Suprapubic skin (tissue), 3 donors: ENCODE results near the gene NTN3.

Experiments
- POLR2AphosphoS5 ChIP-seq, 3 donors: sonication (generic); formaldehyde crosslinking; IDR thresholded peaks; one replicate each; pipeline ENCODE4 v1.6.1; 2017; ENCODE audit warnings: antibody characterized with exemption in 3 of 3
- TF ChIP-seq, protein P1 (sequence below), 2 donors: fragments of 200-600 bp in 1 of 2; fragments of 450-650 bp in 1 of 2; sonication (generic) in 1 of 2; IDR thresholded peaks; one replicate each; pipeline ENCODE4 v1.5.1; 2016 to 2019; ENCODE audit warnings: antibody characterized with exemption in 2 of 2, mild to moderate bottlenecking in 1 of 2, moderate library complexity in 1 of 2

DNA sequence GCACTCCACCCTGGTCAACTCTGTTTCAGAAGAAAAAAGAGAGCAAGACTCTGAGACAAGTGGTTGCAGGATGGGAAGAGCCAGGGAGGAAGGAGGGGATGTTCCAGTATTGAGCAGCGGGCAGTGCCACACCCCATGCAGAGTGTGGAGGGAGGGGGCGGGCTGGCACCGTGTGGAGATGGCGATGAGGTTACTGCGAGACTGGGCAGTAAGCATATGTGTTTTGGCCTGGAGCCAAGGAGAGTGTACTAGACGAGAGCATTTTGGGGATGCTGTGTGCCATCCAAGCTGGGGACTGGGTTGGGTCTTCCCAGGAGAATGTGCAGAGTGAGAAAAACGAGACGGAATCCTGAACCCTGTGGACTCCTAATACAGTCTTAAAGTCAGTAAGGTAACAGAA, 7.2 kb downstream of the NTN3 start:
- TF ChIP-seq, protein P1, sequence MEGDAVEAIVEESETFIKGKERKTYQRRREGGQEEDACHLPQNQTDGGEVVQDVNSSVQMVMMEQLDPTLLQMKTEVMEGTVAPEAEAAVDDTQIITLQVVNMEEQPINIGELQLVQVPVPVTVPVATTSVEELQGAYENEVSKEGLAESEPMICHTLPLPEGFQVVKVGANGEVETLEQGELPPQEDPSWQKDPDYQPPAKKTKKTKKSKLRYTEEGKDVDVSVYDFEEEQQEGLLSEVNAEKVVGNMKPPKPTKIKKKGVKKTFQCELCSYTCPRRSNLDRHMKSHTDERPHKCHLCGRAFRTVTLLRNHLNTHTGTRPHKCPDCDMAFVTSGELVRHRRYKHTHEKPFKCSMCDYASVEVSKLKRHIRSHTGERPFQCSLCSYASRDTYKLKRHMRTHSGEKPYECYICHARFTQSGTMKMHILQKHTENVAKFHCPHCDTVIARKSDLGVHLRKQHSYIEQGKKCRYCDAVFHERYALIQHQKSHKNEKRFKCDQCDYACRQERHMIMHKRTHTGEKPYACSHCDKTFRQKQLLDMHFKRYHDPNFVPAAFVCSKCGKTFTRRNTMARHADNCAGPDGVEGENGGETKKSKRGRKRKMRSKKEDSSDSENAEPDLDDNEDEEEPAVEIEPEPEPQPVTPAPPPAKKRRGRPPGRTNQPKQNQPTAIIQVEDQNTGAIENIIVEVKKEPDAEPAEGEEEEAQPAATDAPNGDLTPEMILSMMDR (IDR thresholded peaks at IDR 0.05) = no peak
- no peak for TF ChIP-seq POLR2AphosphoS5 (IDR thresholded peaks at IDR 0.05)
